Subcutaneous abdominal adipose tissue (tissue), 5 donors: Measurements from ENCODE around the gene STRIP1.
"Not testable (repeated sequence)": the region's sequence is repeated elsewhere in the genome, so short reads cannot be mapped to it uniquely, and the experiment has no call there.

Source experiments
- H3K27ac ChIP-seq: one replicate; pipeline ENCODE4 v1.7.0; 2013; ENCODE audit warnings: low read depth, mild to moderate bottlenecking, inconsistent platforms, low read length, moderate library complexity
- H3K27me3 ChIP-seq, 5 donors: one replicate each; pipeline ENCODE4 v1.7.0; 2013; ENCODE audit warnings: low read length in 5 of 5, inconsistent platforms in 1 of 5; ENCODE audit not compliant: control insufficient read depth in 5 of 5, insufficient read depth in 4 of 5
- H3K36me3 ChIP-seq, 5 donors: one replicate each; pipeline ENCODE4 v1.7.0; 2013; ENCODE audit warnings: low read length in 5 of 5; ENCODE audit not compliant: control insufficient read depth in 5 of 5, insufficient read depth in 5 of 5
- H3K4me1 ChIP-seq, 5 donors: one replicate each; pipeline ENCODE4 v1.7.0; 2013; ENCODE audit warnings: low read length in 5 of 5, mild to moderate bottlenecking in 3 of 5, moderate library complexity in 1 of 5; ENCODE audit not compliant: control insufficient read depth in 5 of 5, insufficient read depth in 5 of 5
- H3K4me3 ChIP-seq, 5 donors: one replicate each; pipeline ENCODE4 v1.7.0; 2013; ENCODE audit warnings: low read length in 5 of 5, low read depth in 1 of 5
- H3K9ac ChIP-seq, 5 donors: one replicate each; pipeline ENCODE4 v1.7.0; 2013; ENCODE audit warnings: low read length in 5 of 5, mild to moderate bottlenecking in 4 of 5, moderate library complexity in 3 of 5
- H3K9me3 ChIP-seq, 5 donors: one replicate each; pipeline ENCODE4 v1.7.0; 2013; ENCODE audit warnings: low read length in 5 of 5; ENCODE audit not compliant: control insufficient read depth in 5 of 5
- donor health status: healthy.
- donor health status: healthy.
- donor health status: healthy.
- donor health status: healthy.
- donor health status: healthy.

The STRIP1 gene

GRCh38 chr1:110076789-110077500, 42.5 kb downstream of the STRIP1 start:
- H3K27me3 ChIP-seq = peaks cover 2 to 12% (median 9%) of the 10 kb centered on the region in 5 donors

GRCh38 chr1:110079995-110080394, 45.6 kb downstream of the STRIP1 start:
- H3K27ac ChIP-seq, H3K4me3 ChIP-seq, H3K36me3 ChIP-seq, H3K9ac ChIP-seq, H3K9me3 ChIP-seq: not testable (repeated sequence)
- H3K27me3 ChIP-seq = peaks cover 0 to 12% (median 4%) of the 10 kb centered on the region in 5 donors
- H3K4me1 ChIP-seq = peaks cover 0 to 22% (median 21%) of the 10 kb centered on the region in 5 donors

More at GRCh38 chr1:110076789-110077500, 42.5 kb downstream of the STRIP1 start:
- no peaks in the 10 kb centered on the region for H3K9me3 ChIP-seq
- no peak overlapping the region for H3K27ac ChIP-seq
- no peaks in the 10 kb centered on the region for H3K36me3 ChIP-seq
- no peaks in the 10 kb centered on the region for H3K4me1 ChIP-seq
- no peak overlapping the region for H3K4me3 ChIP-seq
- H3K9ac ChIP-seq = no peak overlapping the region

- Histone ChIP-seq H3K27ac (no peak overlapping the region), H3K27me3 (peaks cover 0 to 11% (median 4%) of the 10 kb centered on the region in 5 donors), H3K4me1 (peaks cover 0 to 25% (median 21%) of the 10 kb centered on the region in 5 donors), H3K36me3 (no peaks in the 10 kb centered on the region), H3K4me3 (no peak overlapping the region), H3K9ac (no peak overlapping the region), H3K9me3 (no peaks in the 10 kb centered on the region)
Measured at GRCh38 chr1:110081061-110081460, 46.6 kb downstream of the STRIP1 start.

- H3K9me3 ChIP-seq = no peaks in the 10 kb centered on the region
- H3K27me3 ChIP-seq = peaks cover 0 to 10% (median 4%) of the 10 kb centered on the region in 5 donors
- H3K4me3 ChIP-seq = no peak overlapping the region
- no peak overlapping the region for H3K9ac ChIP-seq
- H3K36me3 ChIP-seq = no peaks in the 10 kb centered on the region
- no peak overlapping the region for H3K27ac ChIP-seq
- H3K4me1 ChIP-seq = peaks cover 0 to 25% (median 21%) of the 10 kb centered on the region in 5 donors
Measured at GRCh38 chr1:110082477-110082876, 48.1 kb downstream of the STRIP1 start.

- Histone ChIP-seq H3K27ac (peak overlapping the region; percentile 13), H3K4me3 (peak overlapping the region; percentile 66 to 81 (median 73)), H3K9ac (peak overlapping the region in 4 of 5 donors; percentile 28 to 65 (median 50)), H3K9me3 (no peaks in the 10 kb centered on the region), H3K4me1 (peaks cover 0 to 25% (median 21%) of the 10 kb centered on the region in 5 donors), H3K27me3 (peaks cover 3 to 10% (median 4%) of the 10 kb centered on the region in 5 donors), H3K36me3 (no peaks in the 10 kb centered on the region)
Measured at GRCh38 chr1:110083061-110083865, 48.8 kb downstream of the STRIP1 start.

- no peaks in the 10 kb centered on the region for H3K36me3 ChIP-seq
- peak overlapping the region; percentile 13 for H3K27ac ChIP-seq
- H3K27me3 ChIP-seq = peaks cover 0 to 13% (median 5%) of the 10 kb centered on the region in 5 donors
- H3K9ac ChIP-seq = peak overlapping the region in 3 of 5 donors; percentile 40 to 76 (median 65)
- H3K9me3 ChIP-seq = no peaks in the 10 kb centered on the region
- H3K4me3 ChIP-seq = peak overlapping the region; percentile 66 to 81 (median 73)
- H3K4me1 ChIP-seq = peaks cover 0 to 25% (median 21%) of the 10 kb centered on the region in 5 donors
Measured at GRCh38 chr1:110083866-110084226, 49.4 kb downstream of the STRIP1 start.

GRCh38 chr1:110084227-110085078, 50.0 kb downstream of the STRIP1 start:
- Histone ChIP-seq H3K4me1 (peaks cover 0 to 25% (median 21%) of the 10 kb centered on the region in 5 donors), H3K27ac (peak overlapping the region; percentile 13), H3K9me3 (no peaks in the 10 kb centered on the region), H3K9ac (peak overlapping the region in 4 of 5 donors; percentile 57 to 76 (median 62)), H3K4me3 (peak overlapping the region; percentile 71 to 81 (median 73)), H3K27me3 (peaks cover 0 to 18% (median 5%) of the 10 kb centered on the region in 5 donors), H3K36me3 (no peaks in the 10 kb centered on the region)

GRCh38 chr1:110085671-110086070, 51.2 kb downstream of the STRIP1 start:
- Histone ChIP-seq H3K4me3 (no peak overlapping the region), H3K9ac (no peak overlapping the region), H3K36me3 (no peaks in the 10 kb centered on the region), H3K27me3 (peaks cover 0 to 18% (median 5%) of the 10 kb centered on the region in 5 donors), H3K4me1 (peaks cover 0 to 25% (median 21%) of the 10 kb centered on the region in 5 donors), H3K9me3 (no peaks in the 10 kb centered on the region), H3K27ac (no peak overlapping the region)

- no peak overlapping the region for H3K27ac ChIP-seq
- H3K27me3 ChIP-seq = peaks cover 0 to 18% (median 5%) of the 10 kb centered on the region in 5 donors
- no peaks in the 10 kb centered on the region for H3K9me3 ChIP-seq
- no peaks in the 10 kb centered on the region for H3K36me3 ChIP-seq
- peaks cover 0 to 25% (median 21%) of the 10 kb centered on the region in 5 donors for H3K4me1 ChIP-seq
- H3K4me3 ChIP-seq = no peak overlapping the region
- H3K9ac ChIP-seq = no peak overlapping the region
Measured at GRCh38 chr1:110086961-110087360, 52.5 kb downstream of the STRIP1 start.
